HepG2 (cell line): ENCODE results near the gene C1QL4. TPM values are rescaled to one million over a fixed set of nuclear protein-coding genes. Genes with fewer than 3 reads are reported as not detected.

Experiments
- CBFB ChIP-seq: sonication (generic); formaldehyde crosslinking; IDR thresholded peaks from 2 replicates; pipeline ENCODE4 v1.4.0; 2020; ENCODE audit warnings: missing genetic modification reagents
- DNMT1 ChIP-seq: sonication (generic); formaldehyde crosslinking; IDR thresholded peaks from 2 replicates; pipeline ENCODE4 v1.5.1; 2020; ENCODE audit warnings: mild to moderate bottlenecking, missing genetic modification reagents
- E2F5 ChIP-seq: sonication (generic); formaldehyde crosslinking; conservative IDR thresholded peaks from 2 replicates; pipeline ENCODE4 v1.4.0; 2020; ENCODE audit warnings: missing genetic modification reagents
- HIC2 ChIP-seq: sonication (generic); formaldehyde crosslinking; IDR thresholded peaks from 2 replicates; pipeline ENCODE4 v1.9.0; 2022; ENCODE audit warnings: low read depth, missing genetic modification reagents
- HOXA5 ChIP-seq: sonication (generic); formaldehyde crosslinking; IDR thresholded peaks from 2 replicates; pipeline ENCODE4 v1.4.0; 2020; ENCODE audit warnings: missing genetic modification reagents
- HOXA7 ChIP-seq: sonication (generic); formaldehyde crosslinking; IDR thresholded peaks from 2 replicates; pipeline ENCODE4 v1.8.1; 2022; ENCODE audit warnings: mild to moderate bottlenecking, missing genetic modification reagents, moderate library complexity
- KLF11 ChIP-seq: IDR thresholded peaks from 2 replicates; pipeline ENCODE4 v1.6.1; 2016; ENCODE audit warnings: missing compliant biosample characterization
- MTF1 ChIP-seq: sonication (generic); formaldehyde crosslinking; IDR thresholded peaks from 2 replicates; pipeline ENCODE4 v1.5.0; 2020; ENCODE audit warnings: missing genetic modification reagents
- POGZ ChIP-seq: sonication (generic); formaldehyde crosslinking; IDR thresholded peaks from 2 replicates; pipeline ENCODE4 v1.4.0; 2020; ENCODE audit warnings: mild to moderate bottlenecking, missing genetic modification reagents
- POLR2G ChIP-seq: fragments of 200-400 bp; formaldehyde crosslinking; IDR thresholded peaks from 2 replicates; pipeline ENCODE4 v1.6.1; 2018; ENCODE audit warnings: mild to moderate bottlenecking, low read depth, low read length, moderate library complexity
- STAG1 ChIP-seq: sonication (generic); formaldehyde crosslinking; IDR thresholded peaks from 2 replicates; pipeline ENCODE4 v1.4.0; 2020; ENCODE audit warnings: missing genetic modification reagents
- TRIM22 ChIP-seq: fragments of 450-650 bp; IDR thresholded peaks from 2 replicates; pipeline ENCODE4 v1.6.1; 2017
- ZMYM3 ChIP-seq: sonication (generic); formaldehyde crosslinking; IDR thresholded peaks from 2 replicates; pipeline ENCODE4 v1.5.1; 2020; ENCODE audit warnings: mild to moderate bottlenecking, missing genetic modification reagents
- ZNF407 ChIP-seq: sonication (generic); formaldehyde crosslinking; IDR thresholded peaks from one replicate; pipeline ENCODE4 v1.5.1; 2020; ENCODE audit warnings: mild to moderate bottlenecking, missing genetic modification reagents; ENCODE audit errors: not compliant biosample characterization
- ZNF724P ChIP-seq: sonication (generic); formaldehyde crosslinking; IDR thresholded peaks from 2 replicates; pipeline ENCODE4 v1.8.0; 2022; ENCODE audit warnings: missing genetic modification reagents, borderline replicate concordance
- ZNF768 ChIP-seq: sonication (generic); formaldehyde crosslinking; IDR thresholded peaks from 2 replicates; pipeline ENCODE4 v1.4.0; 2020; ENCODE audit warnings: missing genetic modification reagents
- ZNF891 ChIP-seq: sonication (generic); formaldehyde crosslinking; IDR thresholded peaks from 2 replicates; pipeline ENCODE4 v1.5.0; 2020; ENCODE audit warnings: mild to moderate bottlenecking, missing genetic modification reagents
- polyA plus RNA-seq, 8 experiments: library from polyadenylated mRNA; depleted of rRNA in 3 of 8; stranded (reverse) in 7 of 8; unstranded in 1 of 8; fragments of >200 nt; fragmentation: Illumina TruSeq in 4 of 8; extraction: Trizol in 4 of 8; gene quantifications; 2 replicates each; pipeline versions ENCODE4 v1.2.1 to v1.2.3, GENCODE V29; 2011 to 2016; ENCODE audit warnings: low read depth in 4 of 8, missing spikeins in 1 of 8, mixed read lengths in 1 of 8; ENCODE audit not compliant: insufficient read depth in 1 of 8
- total RNA-seq, 5 experiments: library from RNA; depleted of rRNA; stranded (reverse); fragments of >200 nt; fragmentation: Illumina TruSeq; extraction: Trizol; gene quantifications; 2 replicates each; pipeline ENCODE4 v1.2.3, GENCODE V29; 2016; ENCODE audit warnings: low read depth in 1 of 5

The C1QL4 gene
- total and polyA plus RNA-seq, 2 of the 13 experiments (the other 11 are each of a cell fraction or from before 2014, with no cell fraction given): 0.03 TPM; not detected in 1

- peak; percentile 44 for TF ChIP-seq STAG1 (CRISPR knock-in tag)
- no peak for TF ChIP-seq ZMYM3 (CRISPR knock-in tag)
- TF ChIP-seq ZNF891: peak; percentile 61; the same call in 1 of the 2 replicates
- no peak for TF ChIP-seq ZNF407 (CRISPR knock-in tag)
- TF ChIP-seq TRIM22: no peak
- TF ChIP-seq HIC2: peak; percentile 75
- TF ChIP-seq POGZ (CRISPR knock-in tag): peak; percentile 74
- no peak for TF ChIP-seq ZNF724P (CRISPR knock-in tag)
- TF ChIP-seq POLR2G: peak; percentile 95
- peak; percentile 67; the same call in 1 of the 2 replicates for TF ChIP-seq HOXA5 (CRISPR knock-in tag)
- TF ChIP-seq CBFB (CRISPR knock-in tag): peak; percentile 66; the same call in 1 of the 2 replicates
- no peak for TF ChIP-seq HOXA7 (CRISPR knock-in tag)
- TF ChIP-seq MTF1 (CRISPR knock-in tag): no peak; the same call in 1 of the 2 replicates
- TF ChIP-seq DNMT1 (CRISPR knock-in tag): no peak
- TF ChIP-seq E2F5: no peak; the same call in 1 of the 2 replicates
- peak; percentile 71; the same call in 1 of the 2 replicates for TF ChIP-seq ZNF768 (CRISPR knock-in tag)
- no peak for TF ChIP-seq KLF11 (CRISPR knock-in tag)
Observed at GRCh38 chr12:49347311-49348193, 10.6 kb upstream of the C1QL4 start (continued).
